Measurements from ENCODE around the gene SOWAHC. TPM values are rescaled to one million over a fixed set of nuclear protein-coding genes. Genes with fewer than 3 reads are reported as not detected.
"Not testable (repeated sequence)": the region's sequence is repeated elsewhere in the genome, so short reads cannot be mapped to it uniquely, and the experiment has no call there.

SOWAHC gene
- total RNA-seq, 4 donors from 2014 or later, result 6.4 to 32.5 (median 9.4) TPM

GRCh38 chr2:109638795-109639194, 24.6 kb downstream of the SOWAHC start:
- Histone ChIP-seq H3K27me3 (no peaks in the 10 kb centered on the region), H3K4me3 (no peak overlapping the region), H3K9me3 (no peaks in the 10 kb centered on the region), H3K4me1 (no peaks in the 10 kb centered on the region), H3K27ac (no peak overlapping the region), H3K36me3 (no peaks in the 10 kb centered on the region)
- DNase-seq, result no peak
- no peak for TF ChIP-seq POLR2A (IDR thresholded peaks at IDR 0.05)
- no peak for TF ChIP-seq CTCF (IDR thresholded peaks at IDR 0.05)
- intact Hi-C loops (cut with DNase I; ENCODE audit: low total_unique reads), result no loop called here

GRCh38 chr2:109640000-109640399, 25.8 kb downstream of the SOWAHC start:
- H3K4me1 ChIP-seq; H3K27me3 ChIP-seq; H3K9me3 ChIP-seq; DNase-seq; H3K27ac ChIP-seq; H3K36me3 ChIP-seq; intact Hi-C loops (cut with DNase I; ENCODE audit: low total_unique reads); H3K4me3 ChIP-seq: not testable (repeated sequence)

GRCh38 chr2:109644571-109645275, 30.6 kb downstream of the SOWAHC start:
- H3K4me1 ChIP-seq, result no peaks in the 10 kb centered on the region
- no peak overlapping the region for H3K4me3 ChIP-seq
- intact Hi-C loops (cut with DNase I; ENCODE audit: low total_unique reads), result no loop called here
- no peak for DNase-seq
- no peaks in the 10 kb centered on the region for H3K27me3 ChIP-seq
- no peaks in the 10 kb centered on the region for H3K9me3 ChIP-seq
- H3K27ac ChIP-seq, result peak overlapping the region in 1 of 2 donors; percentile 8
- no peak for TF ChIP-seq CTCF (IDR thresholded peaks at IDR 0.05)
- TF ChIP-seq POLR2A (IDR thresholded peaks at IDR 0.05), result no peak
- H3K36me3 ChIP-seq, result no peaks in the 10 kb centered on the region

GRCh38 chr2:109645412-109646184, 31.4 kb downstream of the SOWAHC start:
- DNase-seq, result no peak
- no peak overlapping the region for H3K4me3 ChIP-seq
- H3K4me1 ChIP-seq, result no peaks in the 10 kb centered on the region
- no peaks in the 10 kb centered on the region for H3K36me3 ChIP-seq
- H3K9me3 ChIP-seq, result no peaks in the 10 kb centered on the region
- intact Hi-C loops (cut with DNase I; ENCODE audit: low total_unique reads), result no loop called here
- no peak for TF ChIP-seq CTCF (IDR thresholded peaks at IDR 0.05)
- no peak for TF ChIP-seq POLR2A (IDR thresholded peaks at IDR 0.05)
- H3K27me3 ChIP-seq, result no peaks in the 10 kb centered on the region
- H3K27ac ChIP-seq, result no peak overlapping the region

- no peaks in the 10 kb centered on the region for H3K27me3 ChIP-seq
- H3K9me3 ChIP-seq, result no peaks in the 10 kb centered on the region
- DNase-seq, result no peak
- H3K4me1 ChIP-seq, result no peaks in the 10 kb centered on the region
- no peak overlapping the region for H3K4me3 ChIP-seq
- no peaks in the 10 kb centered on the region for H3K36me3 ChIP-seq
- intact Hi-C loops (cut with DNase I; ENCODE audit: low total_unique reads), result no loop called here
- no peak overlapping the region for H3K27ac ChIP-seq
- TF ChIP-seq POLR2A (IDR thresholded peaks at IDR 0.05) (no peak), CTCF (IDR thresholded peaks at IDR 0.05) (no peak)
These were observed 32.8 kb downstream of the SOWAHC start for GRCh38 chr2:109646961-109647360.

Measured in uterus (tissue), 4 donors.